GM21390 (cell line): Measurements from ENCODE around the gene PLAGL1.
"Not testable (repeated sequence)": the region's sequence is repeated elsewhere in the genome, so short reads cannot be mapped to it uniquely, and the experiment has no call there.

Experiments
- ATAC-seq: cut with Tn5 transposase; IDR thresholded peaks from one replicate; pipeline ENCODE4 v1.9.1; 2021; ENCODE audit not compliant: unreplicated experiment

Gene PLAGL1

GRCh38 chr6:143941852-143942627, 66.0 kb downstream of the PLAGL1 start:
- ATAC-seq: peak; percentile 45

GRCh38 chr6:143940011-143940597, 68.0 kb downstream of the PLAGL1 start:
- ATAC-seq: peak; percentile 99

- no peak for ATAC-seq
Observed at GRCh38 chr6:143939364-143939763, 68.7 kb downstream of the PLAGL1 start.

- ATAC-seq: no peak
Observed at GRCh38 chr6:143937668-143937970, 70.4 kb downstream of the PLAGL1 start.

- ATAC-seq: no peak
Observed at GRCh38 chr6:143936778-143937667, 71.0 kb downstream of the PLAGL1 start.

- ATAC-seq: no peak
Observed at GRCh38 chr6:143936347-143936746, 71.7 kb downstream of the PLAGL1 start.

- no peak for ATAC-seq
Observed at GRCh38 chr6:143934867-143935266, 73.2 kb downstream of the PLAGL1 start.

GRCh38 chr6:143934331-143934730, 73.7 kb downstream of the PLAGL1 start:
- ATAC-seq: no peak

- no peak for ATAC-seq
Observed at GRCh38 chr6:143929975-143930374, 78.1 kb downstream of the PLAGL1 start.

GRCh38 chr6:143928853-143929252, 79.2 kb downstream of the PLAGL1 start:
- ATAC-seq: no peak

GRCh38 chr6:143917026-143917425, 91.0 kb downstream of the PLAGL1 start:
- not testable (repeated sequence) for ATAC-seq

- ATAC-seq: no peak
Observed at GRCh38 chr6:143912671-143913070, 95.4 kb downstream of the PLAGL1 start.

- ATAC-seq: no peak
Observed at GRCh38 chr6:143911028-143911427, 97.0 kb downstream of the PLAGL1 start.

- no peak for ATAC-seq
Observed at GRCh38 chr6:143902827-143903226, 105.2 kb downstream of the PLAGL1 start.

- ATAC-seq: peak; percentile 96
Observed at GRCh38 chr6:143901885-143902750, 105.9 kb downstream of the PLAGL1 start.

GRCh38 chr6:143900358-143900757, 107.7 kb downstream of the PLAGL1 start:
- ATAC-seq: no peak

GRCh38 chr6:143896126-143896860, 111.8 kb downstream of the PLAGL1 start:
- no peak for ATAC-seq

GRCh38 chr6:143894655-143895054, 113.4 kb downstream of the PLAGL1 start:
- no peak for ATAC-seq
